OCI-LY7 (cell line): Measurements from ENCODE around the gene DZIP1L. TPM values are rescaled to one million over a fixed set of nuclear protein-coding genes. Genes with fewer than 3 reads are reported as not detected.
"Not testable (repeated sequence)": the region's sequence is repeated elsewhere in the genome, so short reads cannot be mapped to it uniquely, and the experiment has no call there.

Experiments used
- BruUV-seq: library from RNA; stranded (reverse); fragments of 400-500 nt; replicated peaks from 2 replicates; lab custom pipeline; 2021; lab: Mats Ljungman, UMichigan
- CTCF ChIA-PET: fragments of 300-600 bp; sonication (Branson Sonifier 250); formaldehyde crosslinking; loops from one replicate; lab custom pipeline; 2022; ENCODE audit warnings: antibody characterized with exemption; ENCODE audit not compliant: unreplicated experiment; lab: Charles Lee
- POLR2A ChIA-PET: fragments of 300-600 bp; sonication (Branson Sonifier 250); formaldehyde crosslinking; loops from one replicate; lab custom pipeline; 2022; ENCODE audit warnings: antibody characterized with exemption; lab: Charles Lee
- DNase-seq: peaks from one replicate; pipeline ENCODE4 v3.0.0-alpha.2; 2015; ENCODE audit warnings: low spot score
- H2AFZ ChIP-seq: fragments of 200-600 bp; sonication (generic), shearing (Covaris generic); 2 replicates; pipeline ENCODE4 v1.6.1; 2014; ENCODE audit warnings: mild to moderate bottlenecking, antibody characterized with exemption, low read length, moderate library complexity
- H3K27ac ChIP-seq: fragments of 200-600 bp; sonication (generic); 2 replicates; pipeline ENCODE4 v1.5.1; 2014; ENCODE audit warnings: mixed run types, low read depth, mild to moderate bottlenecking, moderate library complexity, low read length, inconsistent platforms; ENCODE audit not compliant: poor library complexity, severe bottlenecking
- H3K36me3 ChIP-seq: fragments of 200-600 bp; sonication (generic); 2 replicates; pipeline ENCODE4 v1.6.1; 2014; ENCODE audit warnings: mild to moderate bottlenecking, antibody characterized with exemption, low read length, moderate library complexity, mixed read lengths; ENCODE audit not compliant: insufficient read depth
- H3K4me1 ChIP-seq: fragments of 200-600 bp; sonication (generic); 2 replicates; pipeline ENCODE4 v1.5.1; 2014; ENCODE audit warnings: mild to moderate bottlenecking, low read length; ENCODE audit not compliant: insufficient read depth, poor library complexity, severe bottlenecking
- H3K4me2 ChIP-seq: fragments of 200-600 bp; sonication (generic); 2 replicates; pipeline ENCODE4 v1.6.1; 2014; ENCODE audit warnings: mild to moderate bottlenecking, low read length
- H3K4me3 ChIP-seq: fragments of 200-600 bp; sonication (generic); 2 replicates; pipeline ENCODE4 v1.5.1; 2014; ENCODE audit warnings: mild to moderate bottlenecking, low read depth, low read length; ENCODE audit not compliant: poor library complexity, severe bottlenecking
- H3K79me2 ChIP-seq: fragments of 200-600 bp; sonication (generic); 2 replicates; pipeline ENCODE4 v1.6.1; 2016; ENCODE audit warnings: low read depth, mild to moderate bottlenecking, low read length, moderate library complexity, mixed read lengths; ENCODE audit not compliant: insufficient read depth
- H3K9me2 ChIP-seq: fragments of 200-600 bp; sonication (generic); 2 replicates; pipeline ENCODE4 v1.6.1; 2016; ENCODE audit warnings: mild to moderate bottlenecking, low read length, mixed read lengths; ENCODE audit not compliant: insufficient read depth
- H3K9me3 ChIP-seq: fragments of 200-600 bp; sonication (generic); 2 replicates; pipeline ENCODE4 v1.6.1; 2014; ENCODE audit warnings: mild to moderate bottlenecking, mixed run types, low read length, mixed read lengths
- H4K20me1 ChIP-seq: fragments of 200-600 bp; sonication (generic); 2 replicates; pipeline ENCODE4 v1.6.1; 2014; ENCODE audit warnings: mild to moderate bottlenecking, antibody characterized with exemption, low read length, moderate library complexity, mixed read lengths; ENCODE audit not compliant: insufficient read depth
- CTCF ChIP-seq: fragments of 200-600 bp; sonication (generic); conservative IDR thresholded peaks from 2 replicates; pipeline ENCODE4 v1.5.1; 2014; ENCODE audit warnings: mild to moderate bottlenecking, antibody characterized with exemption, low read length, moderate library complexity, mixed read lengths
- EZH2phosphoT487 ChIP-seq: fragments of 200-600 bp; sonication (generic); IDR thresholded peaks from 2 replicates; pipeline ENCODE4 v1.6.1; 2018; ENCODE audit warnings: low read depth, borderline replicate concordance, mild to moderate bottlenecking, mixed run types, antibody characterized with exemption, low read length, moderate library complexity, mixed read lengths
- intact Hi-C: fragments of 100-400 bp; cut with micrococcal nuclease; formaldehyde crosslinking; loops from one replicate; pipeline ENCODE4 v1.10.0; 2022; ENCODE audit not compliant: unreplicated experiment
- total RNA-seq, 2 experiments: library from RNA; depleted of rRNA in 1 of 2; stranded (reverse); fragments of >200 nt in 1 of 2; shearing (Covaris generic) in 1 of 2; gene quantifications; 2 replicates each; pipeline ENCODE4 v1.2.3, GENCODE V29; 2014 to 2022

DZIP1L gene
- total RNA-seq, 2 experiments from 2014 or later: not detected

- no peaks in the 10 kb centered on the region for H3K4me1 ChIP-seq
- H3K79me2 ChIP-seq: no peaks in the 10 kb centered on the region
- H3K36me3 ChIP-seq: peaks cover 28% of the 10 kb centered on the region
- H4K20me1 ChIP-seq: no peaks in the 10 kb centered on the region
- ChIA-PET CTCF (no interaction called here), POLR2A (interaction anchor here (0.6 to 1.3 kb wide), 2 partner anchors 13 to 17 kb away, joined by 3 to 4 read pairs; partner anchors contain the start of gene DBR1)
- TF ChIP-seq EZH2phosphoT487 (no peak), CTCF (no peak)
- no peak overlapping the region for H2AFZ ChIP-seq
- H3K4me3 ChIP-seq: no peak overlapping the region
- no peak overlapping the region for H3K27ac ChIP-seq
- no peak for DNase-seq
- intact Hi-C loops: no loop called here
- no peak overlapping the region for H3K4me2 ChIP-seq
- no peaks in the 10 kb centered on the region for H3K9me2 ChIP-seq
- no peaks in the 10 kb centered on the region for H3K9me3 ChIP-seq
- BruUV-seq: no TSS peak
These were observed 42.3 kb upstream of the DZIP1L start for GRCh38 chr3:138157743-138158142.

- Histone ChIP-seq H3K79me2 (no peaks in the 10 kb centered on the region), H3K9me2 (no peaks in the 10 kb centered on the region), H3K27ac (no peak overlapping the region), H3K4me2 (no peak overlapping the region), H3K9me3 (no peaks in the 10 kb centered on the region), H3K4me3 (no peak overlapping the region), H2AFZ (no peak overlapping the region), H3K36me3 (no peaks in the 10 kb centered on the region), H3K4me1 (no peaks in the 10 kb centered on the region), H4K20me1 (no peaks in the 10 kb centered on the region)
- no peak for DNase-seq
- ChIA-PET CTCF (no interaction called here), POLR2A (no interaction called here)
- intact Hi-C loops: no loop called here
- TF ChIP-seq EZH2phosphoT487 (no peak), CTCF (no peak)
- BruUV-seq: no TSS peak
These were observed 39.1 kb upstream of the DZIP1L start for GRCh38 chr3:138154534-138154933.

- Histone ChIP-seq H3K4me3 (no peak overlapping the region), H3K9me2 (no peaks in the 10 kb centered on the region; the same call in 1 of the 2 replicates), H3K9me3 (no peaks in the 10 kb centered on the region), H3K4me1 (no peaks in the 10 kb centered on the region), H4K20me1 (no peaks in the 10 kb centered on the region), H3K27ac (no peak overlapping the region), H3K36me3 (no peaks in the 10 kb centered on the region), H3K4me2 (no peak overlapping the region), H2AFZ (no peak overlapping the region), H3K79me2 (no peaks in the 10 kb centered on the region)
- no TSS peak for BruUV-seq
- ChIA-PET CTCF (no interaction called here), POLR2A (no interaction called here)
- intact Hi-C loops: no loop called here
- no peak for DNase-seq
- no peak for TF ChIP-seq EZH2phosphoT487
- TF ChIP-seq CTCF: no peak
These were observed 33.1 kb upstream of the DZIP1L start for GRCh38 chr3:138148503-138148902.

GRCh38 chr3:138142181-138142580 lies 26.8 kb upstream of the DZIP1L start:
- H2AFZ ChIP-seq, BruUV-seq, CTCF ChIA-PET: not testable (repeated sequence)

More at GRCh38 chr3:138142181-138142580, 26.8 kb upstream of the DZIP1L start:
- H3K27ac ChIP-seq, H3K4me2 ChIP-seq, H3K9me2 ChIP-seq, H3K79me2 ChIP-seq, DNase-seq, H3K4me1 ChIP-seq, H3K9me3 ChIP-seq, H3K4me3 ChIP-seq, intact Hi-C loops, H3K36me3 ChIP-seq, H4K20me1 ChIP-seq: not testable (repeated sequence)
- POLR2A ChIA-PET: interaction anchor here (0.6 to 0.7 kb wide), 2 partner anchors 125 to 315 kb away, joined by 3 read pairs; no protein-coding TSS in a partner anchor
